Medulla oblongata (tissue), 1 donor: Measurements from ENCODE around the gene OR5D14.

Source experiments
- DNase-seq: peaks from one replicate; pipeline ENCODE4 v3.0.0-alpha.2; 2015; ENCODE audit errors: extremely low spot score

The OR5D14 gene

GRCh38 chr11:55795256-55795655, at the start of gene OR5D14:
OR5D14 (plus strand) TSS chr11:55795556; CDS start chr11:55795556, 0 bp downstream.
- no peak for DNase-seq

- DNase-seq: no peak
Observed at GRCh38 chr11:55773138-55773537, 22.2 kb upstream of the OR5D14 start, which contains the start of gene OR5D13. OR5D13 (plus strand) TSS chr11:55773438; CDS start chr11:55773438, 0 bp downstream.

- DNase-seq: no peak
Observed at GRCh38 chr11:55791606-55792005, 3.8 kb upstream of the OR5D14 start.

GRCh38 chr11:55793321-55793720, 2.0 kb upstream of the OR5D14 start:
- no peak for DNase-seq

- DNase-seq: no peak
Observed at GRCh38 chr11:55806248-55806647, 10.9 kb downstream of the OR5D14 start.

GRCh38 chr11:55811067-55811466, 15.7 kb downstream of the OR5D14 start, which contains the start of gene OR5L1:
OR5L1 (plus strand) TSS chr11:55811367; CDS start chr11:55811467, 100 bp downstream.
- no peak for DNase-seq

GRCh38 chr11:55819330-55819729, 24.0 kb downstream of the OR5D14 start, which contains the start of gene OR5D18:
OR5D18 (plus strand) TSS chr11:55819630; CDS start chr11:55819630, 0 bp downstream.
- no peak for DNase-seq

GRCh38 chr11:55826919-55827318, 31.6 kb downstream of the OR5D14 start, which contains the start of gene OR5L2:
OR5L2 (plus strand) TSS chr11:55827219; CDS start chr11:55827219, 0 bp downstream.
- DNase-seq: no peak

GRCh38 chr11:55838452-55838851, 43.1 kb downstream of the OR5D14 start, which contains the start of gene OR5D16:
OR5D16 (plus strand) TSS chr11:55838752; CDS start chr11:55838752, 0 bp downstream.
- DNase-seq: no peak
